Neural cell (in vitro differentiated cells): ENCODE results near the gene CD200R1L. TPM values are rescaled to one million over a fixed set of nuclear protein-coding genes. Genes with fewer than 3 reads are reported as not detected.

Source experiments
- H2AFZ ChIP-seq: fragments of 200-600, 300-800 bp; sonication (generic), shearing (Covaris generic); 2 replicates; pipeline ENCODE4 v1.6.0; 2014; ENCODE audit warnings: low read depth, mild to moderate bottlenecking, antibody characterized with exemption, low read length, moderate library complexity
- H3F3A ChIP-seq: fragments of 200-600 bp; shearing (Covaris generic); 2 replicates; pipeline ENCODE4 v1.6.1; 2016; ENCODE audit warnings: mild to moderate bottlenecking, moderate library complexity, mixed read lengths, antibody characterized with exemption, low read length; ENCODE audit not compliant: insufficient read depth, poor library complexity, severe bottlenecking
- H3K27ac ChIP-seq: fragments of 200-600, 300-800 bp; sonication (generic), shearing (Covaris generic); 2 replicates; pipeline ENCODE4 v1.5.1; 2014; ENCODE audit warnings: mild to moderate bottlenecking, low read length, moderate library complexity
- H3K27me3 ChIP-seq: fragments of 300-800, 200-600 bp; sonication (generic), shearing (Covaris generic); 2 replicates; pipeline ENCODE4 v1.6.0; 2014; ENCODE audit warnings: mild to moderate bottlenecking, low read depth, low read length, moderate library complexity; ENCODE audit not compliant: insufficient read depth
- H3K36me3 ChIP-seq: fragments of 300-800, 200-600 bp; sonication (generic), shearing (Covaris generic); 2 replicates; pipeline ENCODE4 v1.5.1; 2014; ENCODE audit warnings: mild to moderate bottlenecking, antibody characterized with exemption, low read length, moderate library complexity; ENCODE audit not compliant: insufficient read depth
- H3K4me2 ChIP-seq: fragments of 300-800, 200-600 bp; sonication (generic), shearing (Covaris generic); 2 replicates; pipeline ENCODE4 v1.6.0; 2014; ENCODE audit warnings: mild to moderate bottlenecking, low read length
- H3K4me3 ChIP-seq: fragments of 300-800, 200-600 bp; sonication (generic), shearing (Covaris generic); 2 replicates; pipeline ENCODE4 v1.5.1; 2014; ENCODE audit warnings: mild to moderate bottlenecking, low read length, moderate library complexity
- H3K79me2 ChIP-seq: fragments of 200-600 bp; shearing (Covaris generic); replicated peaks from 2 replicates; pipeline ENCODE4 v1.6.0; 2014; ENCODE audit warnings: mild to moderate bottlenecking, low read length, moderate library complexity; ENCODE audit not compliant: insufficient read depth
- H3K9ac ChIP-seq: fragments of 300-800, 200-600 bp; sonication (generic), shearing (Covaris generic); 2 replicates; pipeline ENCODE4 v1.6.1; 2016; ENCODE audit warnings: mild to moderate bottlenecking, low read length, mixed read lengths
- H3K9me2 ChIP-seq: fragments of 200-600 bp; shearing (Covaris generic); 2 replicates; pipeline ENCODE4 v1.6.1; 2016; ENCODE audit warnings: mild to moderate bottlenecking, low read length, mixed read lengths; ENCODE audit not compliant: insufficient read depth
- H3K9me3 ChIP-seq: fragments of 200-600, 300-800 bp; sonication (generic), shearing (Covaris generic); 2 replicates; pipeline ENCODE4 v1.6.1; 2016; ENCODE audit warnings: mild to moderate bottlenecking, mixed run types, low read length, moderate library complexity, mixed read lengths
- H4K20me1 ChIP-seq: fragments of 200-600 bp; shearing (Covaris generic); 2 replicates; pipeline ENCODE4 v1.6.1; 2016; ENCODE audit warnings: mild to moderate bottlenecking, mixed run types; ENCODE audit not compliant: insufficient read depth
- CTCF ChIP-seq: fragments of 450-650 bp; IDR thresholded peaks from 2 replicates; pipeline ENCODE4 v1.5.1; 2014; ENCODE audit warnings: antibody characterized with exemption, mild to moderate bottlenecking, moderate library complexity; ENCODE audit not compliant: poor library complexity, severe bottlenecking
- EZH2 ChIP-seq: fragments of 200-600, 300-800 bp; shearing (Covaris generic), sonication (generic); IDR thresholded peaks from 2 replicates; pipeline ENCODE4 v1.6.1; 2014; ENCODE audit warnings: antibody characterized with exemption, low read length, borderline replicate concordance, mild to moderate bottlenecking; ENCODE audit not compliant: insufficient read depth, poor library complexity, severe bottlenecking
- MXI1 ChIP-seq: fragments of 450-650 bp; conservative IDR thresholded peaks from 2 replicates; pipeline ENCODE4 v1.6.1; 2014; ENCODE audit warnings: antibody characterized with exemption, mild to moderate bottlenecking; ENCODE audit not compliant: poor library complexity, severe bottlenecking
- RAD21 ChIP-seq: fragments of 450-650 bp; conservative IDR thresholded peaks from 2 replicates; pipeline ENCODE4 v1.6.1; 2014; ENCODE audit warnings: antibody characterized with exemption, mild to moderate bottlenecking, moderate library complexity
- REST ChIP-seq: IDR thresholded peaks from 2 replicates; pipeline ENCODE4 v1.6.1; 2012; ENCODE audit warnings: borderline replicate concordance
- polyA plus RNA-seq: library from polyadenylated mRNA; depleted of rRNA; stranded (reverse); fragments of >200 nt; gene quantifications from 2 replicates; pipeline ENCODE4 v1.2.3, GENCODE V29; 2014

Gene CD200R1L
- polyA plus RNA-seq, 1 donor from 2014 or later, result not detected

- Histone ChIP-seq H4K20me1 (no peaks in the 10 kb centered on the region), H3K27ac (no peak overlapping the region), H3K27me3 (no peaks in the 10 kb centered on the region), H2AFZ (no peak overlapping the region), H3K4me2 (no peak overlapping the region), H3K9me3 (no peaks in the 10 kb centered on the region), H3K79me2 (no peaks in the 10 kb centered on the region), H3K9ac (no peak overlapping the region), H3K9me2 (no peaks in the 10 kb centered on the region), H3F3A (no peaks in the 10 kb centered on the region), H3K36me3 (no peaks in the 10 kb centered on the region), H3K4me3 (no peak overlapping the region)
- no peak for TF ChIP-seq MXI1
These were observed 72.8 kb downstream of the CD200R1L start for GRCh38 chr3:112773864-112774263.

GRCh38 chr3:112770951-112771350 lies 75.7 kb downstream of the CD200R1L start:
- H3K27me3 ChIP-seq, result no peaks in the 10 kb centered on the region
- no peaks in the 10 kb centered on the region for H4K20me1 ChIP-seq
- H2AFZ ChIP-seq, result no peak overlapping the region
- H3F3A ChIP-seq, result no peaks in the 10 kb centered on the region
- no peak overlapping the region for H3K4me3 ChIP-seq
- H3K9me2 ChIP-seq, result no peaks in the 10 kb centered on the region
- no peak overlapping the region for H3K4me2 ChIP-seq
- H3K9ac ChIP-seq, result no peak overlapping the region
- no peaks in the 10 kb centered on the region for H3K79me2 ChIP-seq
- no peaks in the 10 kb centered on the region for H3K36me3 ChIP-seq
- H3K27ac ChIP-seq, result no peak overlapping the region
- TF ChIP-seq EZH2, result no peak
- TF ChIP-seq REST, result no peak
- no peak for TF ChIP-seq CTCF
- TF ChIP-seq MXI1, result no peak
- no peaks in the 10 kb centered on the region for H3K9me3 ChIP-seq

GRCh38 chr3:112770032-112770626 lies 76.5 kb downstream of the CD200R1L start:
- no peak overlapping the region for H3K4me3 ChIP-seq
- H2AFZ ChIP-seq, result no peak overlapping the region
- H3K79me2 ChIP-seq, result no peaks in the 10 kb centered on the region
- no peaks in the 10 kb centered on the region for H4K20me1 ChIP-seq
- H3F3A ChIP-seq, result no peaks in the 10 kb centered on the region
- H3K4me2 ChIP-seq, result no peak overlapping the region
- no peak overlapping the region for H3K9ac ChIP-seq
- no peaks in the 10 kb centered on the region for H3K9me2 ChIP-seq
- no peak for TF ChIP-seq RAD21
- H3K27ac ChIP-seq, result no peak overlapping the region
- no peaks in the 10 kb centered on the region for H3K27me3 ChIP-seq
- no peaks in the 10 kb centered on the region for H3K9me3 ChIP-seq
- no peaks in the 10 kb centered on the region for H3K36me3 ChIP-seq
